Astrocyte of the spinal cord (primary cell): ENCODE data around the gene SENP2.
A peak's percentile ranks its signal among the peaks of the same experiment; 100 is the strongest.

Experiments
- DNase-seq: peaks from one replicate; pipeline ENCODE4 v3.0.0; 2011; ENCODE audit warnings: low read depth, low spot score
- H3K4me3 ChIP-seq: 2 replicates; pipeline ENCODE4 v1.5.1; 2011; ENCODE audit warnings: low read depth, mild to moderate bottlenecking, low read length, moderate library complexity
- CTCF ChIP-seq: IDR thresholded peaks from 2 replicates; pipeline ENCODE4 v1.5.1; 2012; ENCODE audit warnings: low read depth, mild to moderate bottlenecking, low read length, inconsistent platforms
- in situ Hi-C: cut with HindIII; loops from 2 replicates; pipeline ENCODE4 v1.10.0; 2017; ENCODE audit warnings: low sequenced_read_pairs

Gene SENP2

GRCh38 chr3:185663929-185664328 lies 77.8 kb downstream of the SENP2 start:
- in situ Hi-C loops: no loop called here
- DNase-seq: no peak
- no peak overlapping the region for H3K4me3 ChIP-seq
- no peak for TF ChIP-seq CTCF

GRCh38 chr3:185667574-185667973 lies 81.5 kb downstream of the SENP2 start:
- no peak for TF ChIP-seq CTCF
- H3K4me3 ChIP-seq: no peak overlapping the region
- no peak for DNase-seq
- in situ Hi-C loops: no loop called here

- in situ Hi-C loops: no loop called here
- TF ChIP-seq CTCF: peak; percentile 78
- peak; percentile 82 for DNase-seq
- H3K4me3 ChIP-seq: no peak overlapping the region
These were observed 91.2 kb downstream of the SENP2 start for GRCh38 chr3:185677146-185677829.

GRCh38 chr3:185678027-185678426 lies 91.9 kb downstream of the SENP2 start:
- no peak for DNase-seq
- H3K4me3 ChIP-seq: no peak overlapping the region
- TF ChIP-seq CTCF: no peak
- in situ Hi-C loops: no loop called here

GRCh38 chr3:185680231-185680630 lies 94.1 kb downstream of the SENP2 start:
- in situ Hi-C loops: no loop called here
- no peak for DNase-seq
- no peak for TF ChIP-seq CTCF
- no peak overlapping the region for H3K4me3 ChIP-seq
